ENCODE measurements around the gene IFRD2. TPM values are rescaled to one million over a fixed set of nuclear protein-coding genes. Genes with fewer than 3 reads are reported as not detected.

The IFRD2 gene
- total and polyA plus RNA-seq, 2 of the 13 experiments (the other 11 are each of a cell fraction or from before 2014, with no cell fraction given) = 32.8 to 96.1 TPM

DNA sequence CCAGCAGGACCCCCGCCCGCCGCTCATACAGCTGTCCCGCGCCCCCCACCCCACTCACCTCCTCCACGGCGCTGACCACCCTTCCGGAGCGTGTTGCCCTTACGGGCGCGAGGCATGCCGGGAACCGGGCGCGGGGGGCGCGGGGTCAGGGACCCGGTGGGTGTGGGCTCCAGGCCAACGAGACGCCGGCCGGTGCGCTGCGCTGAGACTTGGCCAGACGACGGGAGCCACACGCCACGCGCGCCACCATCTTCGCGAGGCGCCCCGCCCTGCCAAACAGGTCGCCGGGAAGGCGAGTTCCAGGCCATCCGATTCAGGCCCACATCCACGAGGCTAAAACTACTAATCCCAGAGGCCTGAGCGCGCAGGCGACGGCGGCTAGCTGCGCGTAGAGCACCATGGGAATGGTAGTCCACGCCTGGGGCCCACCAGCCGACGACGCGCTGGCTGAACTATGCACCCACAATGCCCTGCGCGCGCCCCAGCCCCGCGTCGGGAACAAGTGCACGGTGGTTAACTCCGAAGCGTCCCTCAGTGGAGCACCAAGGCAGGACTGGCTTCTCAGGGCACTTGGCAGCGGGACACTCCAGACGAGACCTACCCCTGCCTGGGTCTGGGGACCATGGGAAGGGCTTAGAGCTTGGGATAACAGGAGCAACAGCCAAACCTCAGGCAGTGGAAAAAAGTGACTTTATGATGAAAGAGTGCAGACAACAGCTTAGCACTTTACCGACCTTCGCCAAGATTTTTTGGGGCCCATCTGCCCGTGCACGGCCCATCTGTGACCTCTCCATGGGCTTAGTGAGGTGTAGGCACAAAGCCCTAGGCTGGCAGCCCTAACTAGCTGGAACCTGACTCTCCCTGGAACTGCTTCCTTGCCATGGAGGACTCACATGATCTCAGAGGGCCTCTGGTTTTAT lies at the start of gene IFRD2 (continued):
- TF ChIP-seq, protein P1, sequence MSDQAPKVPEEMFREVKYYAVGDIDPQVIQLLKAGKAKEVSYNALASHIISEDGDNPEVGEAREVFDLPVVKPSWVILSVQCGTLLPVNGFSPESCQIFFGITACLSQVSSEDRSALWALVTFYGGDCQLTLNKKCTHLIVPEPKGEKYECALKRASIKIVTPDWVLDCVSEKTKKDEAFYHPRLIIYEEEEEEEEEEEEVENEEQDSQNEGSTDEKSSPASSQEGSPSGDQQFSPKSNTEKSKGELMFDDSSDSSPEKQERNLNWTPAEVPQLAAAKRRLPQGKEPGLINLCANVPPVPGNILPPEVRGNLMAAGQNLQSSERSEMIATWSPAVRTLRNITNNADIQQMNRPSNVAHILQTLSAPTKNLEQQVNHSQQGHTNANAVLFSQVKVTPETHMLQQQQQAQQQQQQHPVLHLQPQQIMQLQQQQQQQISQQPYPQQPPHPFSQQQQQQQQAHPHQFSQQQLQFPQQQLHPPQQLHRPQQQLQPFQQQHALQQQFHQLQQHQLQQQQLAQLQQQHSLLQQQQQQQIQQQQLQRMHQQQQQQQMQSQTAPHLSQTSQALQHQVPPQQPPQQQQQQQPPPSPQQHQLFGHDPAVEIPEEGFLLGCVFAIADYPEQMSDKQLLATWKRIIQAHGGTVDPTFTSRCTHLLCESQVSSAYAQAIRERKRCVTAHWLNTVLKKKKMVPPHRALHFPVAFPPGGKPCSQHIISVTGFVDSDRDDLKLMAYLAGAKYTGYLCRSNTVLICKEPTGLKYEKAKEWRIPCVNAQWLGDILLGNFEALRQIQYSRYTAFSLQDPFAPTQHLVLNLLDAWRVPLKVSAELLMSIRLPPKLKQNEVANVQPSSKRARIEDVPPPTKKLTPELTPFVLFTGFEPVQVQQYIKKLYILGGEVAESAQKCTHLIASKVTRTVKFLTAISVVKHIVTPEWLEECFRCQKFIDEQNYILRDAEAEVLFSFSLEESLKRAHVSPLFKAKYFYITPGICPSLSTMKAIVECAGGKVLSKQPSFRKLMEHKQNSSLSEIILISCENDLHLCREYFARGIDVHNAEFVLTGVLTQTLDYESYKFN (CRISPR knock-in tag; conservative IDR thresholded peaks at IDR 0.05) = peak; percentile 51
- TF ChIP-seq, protein P2, sequence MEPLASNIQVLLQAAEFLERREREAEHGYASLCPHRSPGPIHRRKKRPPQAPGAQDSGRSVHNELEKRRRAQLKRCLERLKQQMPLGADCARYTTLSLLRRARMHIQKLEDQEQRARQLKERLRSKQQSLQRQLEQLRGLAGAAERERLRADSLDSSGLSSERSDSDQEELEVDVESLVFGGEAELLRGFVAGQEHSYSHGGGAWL (CRISPR knock-in tag; IDR thresholded peaks at IDR 0.05) = peak; percentile 84
- no peak for TF ChIP-seq ZNF543 (CRISPR knock-in tag; IDR thresholded peaks at IDR 0.05)
- TF ChIP-seq, protein P3, sequence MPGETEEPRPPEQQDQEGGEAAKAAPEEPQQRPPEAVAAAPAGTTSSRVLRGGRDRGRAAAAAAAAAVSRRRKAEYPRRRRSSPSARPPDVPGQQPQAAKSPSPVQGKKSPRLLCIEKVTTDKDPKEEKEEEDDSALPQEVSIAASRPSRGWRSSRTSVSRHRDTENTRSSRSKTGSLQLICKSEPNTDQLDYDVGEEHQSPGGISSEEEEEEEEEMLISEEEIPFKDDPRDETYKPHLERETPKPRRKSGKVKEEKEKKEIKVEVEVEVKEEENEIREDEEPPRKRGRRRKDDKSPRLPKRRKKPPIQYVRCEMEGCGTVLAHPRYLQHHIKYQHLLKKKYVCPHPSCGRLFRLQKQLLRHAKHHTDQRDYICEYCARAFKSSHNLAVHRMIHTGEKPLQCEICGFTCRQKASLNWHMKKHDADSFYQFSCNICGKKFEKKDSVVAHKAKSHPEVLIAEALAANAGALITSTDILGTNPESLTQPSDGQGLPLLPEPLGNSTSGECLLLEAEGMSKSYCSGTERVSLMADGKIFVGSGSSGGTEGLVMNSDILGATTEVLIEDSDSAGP (CRISPR knock-in tag; IDR thresholded peaks at IDR 0.05; ENCODE audit: borderline replicate concordance) = peak; percentile 89
- TF ChIP-seq RNF2 (conservative IDR thresholded peaks at IDR 0.05; ENCODE audit: low read depth) = no peak
- TF ChIP-seq HIVEP1 (CRISPR knock-in tag; IDR thresholded peaks at IDR 0.05) = no peak
- no peak; the same call in 1 of the 2 replicates for TF ChIP-seq JUND (CRISPR knock-in tag; IDR thresholded peaks at IDR 0.05)
- TF ChIP-seq RBFOX2 (IDR thresholded peaks at IDR 0.05; ENCODE audit: low read depth, low read length) = peak; percentile 89
- no peak for TF ChIP-seq ZEB1 (IDR thresholded peaks at IDR 0.05; ENCODE audit: insufficient replicate concordance, low read depth)
- no peak for TF ChIP-seq ZNF24 (IDR thresholded peaks at IDR 0.05)
- peak; percentile 98 for TF ChIP-seq THAP11 (CRISPR knock-in tag; IDR thresholded peaks at IDR 0.05)
- TF ChIP-seq, protein P4, sequence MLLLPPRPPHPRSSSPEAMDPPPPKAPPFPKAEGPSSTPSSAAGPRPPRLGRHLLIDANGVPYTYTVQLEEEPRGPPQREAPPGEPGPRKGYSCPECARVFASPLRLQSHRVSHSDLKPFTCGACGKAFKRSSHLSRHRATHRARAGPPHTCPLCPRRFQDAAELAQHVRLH (CRISPR knock-in tag; IDR thresholded peaks at IDR 0.05; ENCODE audit: borderline replicate concordance, low read depth) = peak; percentile 89; the same call in 1 of the 2 replicates
- TF ChIP-seq ZNF660 (CRISPR knock-in tag; IDR thresholded peaks at IDR 0.05; ENCODE audit: borderline replicate concordance, low read depth) = no peak
- TF ChIP-seq, protein P5, sequence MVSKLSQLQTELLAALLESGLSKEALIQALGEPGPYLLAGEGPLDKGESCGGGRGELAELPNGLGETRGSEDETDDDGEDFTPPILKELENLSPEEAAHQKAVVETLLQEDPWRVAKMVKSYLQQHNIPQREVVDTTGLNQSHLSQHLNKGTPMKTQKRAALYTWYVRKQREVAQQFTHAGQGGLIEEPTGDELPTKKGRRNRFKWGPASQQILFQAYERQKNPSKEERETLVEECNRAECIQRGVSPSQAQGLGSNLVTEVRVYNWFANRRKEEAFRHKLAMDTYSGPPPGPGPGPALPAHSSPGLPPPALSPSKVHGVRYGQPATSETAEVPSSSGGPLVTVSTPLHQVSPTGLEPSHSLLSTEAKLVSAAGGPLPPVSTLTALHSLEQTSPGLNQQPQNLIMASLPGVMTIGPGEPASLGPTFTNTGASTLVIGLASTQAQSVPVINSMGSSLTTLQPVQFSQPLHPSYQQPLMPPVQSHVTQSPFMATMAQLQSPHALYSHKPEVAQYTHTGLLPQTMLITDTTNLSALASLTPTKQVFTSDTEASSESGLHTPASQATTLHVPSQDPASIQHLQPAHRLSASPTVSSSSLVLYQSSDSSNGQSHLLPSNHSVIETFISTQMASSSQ (IDR thresholded peaks at IDR 0.05; ENCODE audit: low read depth) = no peak
- TF ChIP-seq, protein P5 (CRISPR knock-in tag; IDR thresholded peaks at IDR 0.05; ENCODE audit: borderline replicate concordance) = peak; percentile 82; the same call in 1 of the 2 replicates
- TF ChIP-seq, protein P6, sequence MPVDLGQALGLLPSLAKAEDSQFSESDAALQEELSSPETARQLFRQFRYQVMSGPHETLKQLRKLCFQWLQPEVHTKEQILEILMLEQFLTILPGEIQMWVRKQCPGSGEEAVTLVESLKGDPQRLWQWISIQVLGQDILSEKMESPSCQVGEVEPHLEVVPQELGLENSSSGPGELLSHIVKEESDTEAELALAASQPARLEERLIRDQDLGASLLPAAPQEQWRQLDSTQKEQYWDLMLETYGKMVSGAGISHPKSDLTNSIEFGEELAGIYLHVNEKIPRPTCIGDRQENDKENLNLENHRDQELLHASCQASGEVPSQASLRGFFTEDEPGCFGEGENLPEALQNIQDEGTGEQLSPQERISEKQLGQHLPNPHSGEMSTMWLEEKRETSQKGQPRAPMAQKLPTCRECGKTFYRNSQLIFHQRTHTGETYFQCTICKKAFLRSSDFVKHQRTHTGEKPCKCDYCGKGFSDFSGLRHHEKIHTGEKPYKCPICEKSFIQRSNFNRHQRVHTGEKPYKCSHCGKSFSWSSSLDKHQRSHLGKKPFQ (CRISPR knock-in tag; IDR thresholded peaks at IDR 0.05; ENCODE audit: insufficient replicate concordance) = no peak

All from HepG2 (cell line).